CD8-positive, alpha-beta memory T cell (primary cell): ENCODE results near the gene ENTREP1. TPM values are rescaled to one million over a fixed set of nuclear protein-coding genes. Genes with fewer than 3 reads are reported as not detected.

Experiments used
- CTCF ChIA-PET: fragments of 350-600 bp; sonication (Branson Sonifier 250); formaldehyde crosslinking; loops from one replicate; lab custom pipeline; 2021; ENCODE audit warnings: antibody characterized with exemption; lab: Charles Lee
- POLR2A ChIA-PET: fragments of 350-600 bp; sonication (Branson Sonifier 250); formaldehyde crosslinking; loops from one replicate; lab custom pipeline; 2021; ENCODE audit warnings: antibody characterized with exemption; lab: Charles Lee
- DNase-seq, 5 donors: peaks; one replicate each; pipeline versions ENCODE4 v3.0.0 to v3.0.0-alpha.2; 2020 to 2022; ENCODE audit warnings: mixed read lengths in 1 of 5
- H3K27ac ChIP-seq: one replicate; pipeline ENCODE4 v1.7.0; 2013; ENCODE audit warnings: low read depth, mild to moderate bottlenecking, low read length, moderate library complexity
- H3K27me3 ChIP-seq: 2 replicates; pipeline ENCODE4 v1.7.0; 2013; ENCODE audit warnings: low read length, mild to moderate bottlenecking; ENCODE audit not compliant: insufficient read depth, poor library complexity, severe bottlenecking
- H3K36me3 ChIP-seq: 2 replicates; pipeline ENCODE4 v1.7.0; 2013; ENCODE audit warnings: mild to moderate bottlenecking, low read length, moderate library complexity; ENCODE audit not compliant: insufficient read depth
- H3K4me1 ChIP-seq: 2 replicates; pipeline ENCODE4 v1.7.0; 2013; ENCODE audit warnings: mild to moderate bottlenecking, low read length, moderate library complexity; ENCODE audit not compliant: insufficient read depth
- H3K4me3 ChIP-seq: 2 replicates; pipeline ENCODE4 v1.7.0; 2013; ENCODE audit warnings: mild to moderate bottlenecking, low read length
- H3K9me3 ChIP-seq: 2 replicates; pipeline ENCODE4 v1.7.0; 2013; ENCODE audit warnings: mild to moderate bottlenecking, low read length
- H3K27ac Mint-ChIP-seq, 8 donors: one replicate each; pipeline ENCODE4 v1.8.0; 2020 to 2021; ENCODE audit warnings: mixed read lengths in 8 of 8, mild to moderate bottlenecking in 6 of 8, inconsistent platforms in 3 of 8, moderate library complexity in 3 of 8
- H3K27me3 Mint-ChIP-seq, 2 donors: one replicate each; pipeline ENCODE4 v1.8.0; 2020 to 2021; ENCODE audit warnings: mixed read lengths in 2 of 2, mild to moderate bottlenecking in 1 of 2, moderate library complexity in 1 of 2
- H3K36me3 Mint-ChIP-seq, 3 donors: one replicate each; pipeline ENCODE4 v1.8.0; 2020 to 2021; ENCODE audit warnings: mixed read lengths in 3 of 3, inconsistent platforms in 1 of 3, mild to moderate bottlenecking in 1 of 3
- H3K4me1 Mint-ChIP-seq, 3 donors: one replicate each; pipeline ENCODE4 v1.8.0; 2020 to 2021; ENCODE audit warnings: mixed read lengths in 3 of 3, inconsistent platforms in 1 of 3, mild to moderate bottlenecking in 1 of 3
- H3K4me3 Mint-ChIP-seq, 7 donors: one replicate each; pipeline ENCODE4 v1.8.0; 2020 to 2021; ENCODE audit warnings: mixed read lengths in 7 of 7, mild to moderate bottlenecking in 6 of 7, moderate library complexity in 4 of 7, inconsistent platforms in 2 of 7
- H3K9me3 Mint-ChIP-seq, 5 donors: one replicate each; pipeline ENCODE4 v1.8.0; 2020 to 2022; ENCODE audit warnings: mixed read lengths in 5 of 5, mild to moderate bottlenecking in 3 of 5, moderate library complexity in 2 of 5, inconsistent platforms in 1 of 5
- polyA plus RNA-seq: library from polyadenylated mRNA; unstranded; fragments of 300-500 nt; fragmentation: Illumina TruSeq; gene quantifications from one replicate; pipeline ENCODE4 v1.2.3, GENCODE V29; 2021
- total RNA-seq, 2 experiments: library from RNA; stranded (reverse); gene quantifications; one replicate each; pipeline ENCODE4 v1.2.3, GENCODE V29; 2021

The ENTREP1 gene
- total and polyA plus RNA-seq, 3 experiments from 2014 or later: not detected

DNA sequence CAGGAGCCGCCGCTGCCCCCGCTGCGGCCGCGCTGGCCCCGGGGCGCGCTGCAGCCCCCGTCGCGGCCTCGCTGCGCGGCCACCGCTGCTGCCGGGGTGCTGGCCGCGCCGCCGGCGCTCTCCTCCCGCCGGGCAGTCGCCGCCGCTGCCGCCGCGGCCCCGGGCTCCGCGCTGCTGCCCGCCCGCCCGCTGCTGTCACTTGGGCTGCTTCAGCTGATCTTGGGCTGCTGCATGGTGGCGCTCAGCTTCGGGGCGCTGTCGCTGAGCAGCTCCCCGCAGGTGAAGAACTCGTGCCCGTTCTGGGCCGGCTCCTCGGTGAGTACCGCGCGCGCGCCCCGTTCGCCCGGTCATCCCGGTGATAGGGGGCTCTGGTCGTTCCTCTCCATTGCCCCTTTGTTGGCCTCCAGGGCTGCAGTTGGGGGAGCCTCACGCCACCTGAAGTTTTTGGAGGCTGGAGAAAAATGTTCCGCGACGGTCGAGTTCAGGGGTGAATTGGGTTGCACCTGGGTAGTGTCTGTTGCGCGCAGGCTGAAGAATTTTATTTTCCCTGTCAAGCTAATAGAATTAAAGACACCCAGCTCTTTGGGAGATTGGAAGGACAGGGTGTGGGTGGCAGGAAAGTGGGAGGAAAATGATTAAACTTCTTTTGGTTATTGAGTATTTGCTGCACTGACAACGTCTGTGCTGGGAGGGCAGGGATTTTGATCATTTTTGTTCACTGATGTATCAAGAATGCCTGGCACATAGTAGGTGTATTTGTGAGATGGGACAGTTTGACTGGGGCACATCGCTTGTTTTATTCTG is 596 bp downstream of the ENTREP1 start:
- no peaks in the 10 kb centered on the region for H3K27me3 ChIP-seq
- H3K27ac Mint-ChIP-seq: no peak overlapping the region
- no peaks in the 10 kb centered on the region for H3K4me1 ChIP-seq
- H3K9me3 ChIP-seq: no peaks in the 10 kb centered on the region
- peaks cover 0 to 6% (median 0%) of the 10 kb centered on the region in 3 donors for H3K4me1 Mint-ChIP-seq
- POLR2A ChIA-PET: no interaction called here
- H3K27me3 Mint-ChIP-seq: peaks cover 30 to 48% of the 10 kb centered on the region in 2 donors
- H3K36me3 Mint-ChIP-seq: no peaks in the 10 kb centered on the region
- DNase-seq: no peak
- CTCF ChIA-PET: no interaction called here
- H3K27ac ChIP-seq: no peak overlapping the region
- peaks cover 0 to 4% (median 0%) of the 10 kb centered on the region in 5 donors for H3K9me3 Mint-ChIP-seq
- H3K36me3 ChIP-seq: no peaks in the 10 kb centered on the region
- H3K4me3 Mint-ChIP-seq: peak overlapping the region in 2 of 7 donors; percentile 15 to 23
- no peak overlapping the region for H3K4me3 ChIP-seq

DNA sequence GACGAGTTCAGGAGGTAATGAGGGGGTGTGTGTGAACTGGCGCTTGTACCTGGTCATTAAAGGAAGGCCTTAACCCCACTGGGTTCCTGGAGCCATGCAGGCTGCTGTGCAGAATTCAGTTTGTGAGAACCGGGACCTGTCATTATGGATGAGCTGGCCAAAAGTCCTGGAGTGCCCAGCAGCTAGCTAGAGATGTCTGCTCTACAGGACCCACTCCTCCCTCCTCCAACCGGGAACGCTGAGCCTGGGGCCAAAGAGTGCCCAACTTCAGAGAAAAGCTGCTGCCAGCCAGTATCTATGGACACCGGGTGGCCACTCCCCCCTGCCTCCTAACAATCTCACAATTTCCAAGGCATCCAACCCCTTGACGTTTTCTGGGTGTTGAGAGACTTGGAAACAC is 1.2 kb downstream of the ENTREP1 start:
- H3K27me3 ChIP-seq: no peaks in the 10 kb centered on the region
- Mint-ChIP-seq H3K4me3 (peak overlapping the region in 2 of 7 donors; percentile 15 to 23), H3K27ac (no peak overlapping the region), H3K4me1 (peaks cover 0 to 6% (median 0%) of the 10 kb centered on the region in 3 donors), H3K9me3 (no peaks in the 10 kb centered on the region), H3K36me3 (no peaks in the 10 kb centered on the region), H3K27me3 (peaks cover 30 to 44% of the 10 kb centered on the region in 2 donors)
- H3K4me3 ChIP-seq: no peak overlapping the region
- CTCF ChIA-PET: no interaction called here
- H3K4me1 ChIP-seq: no peaks in the 10 kb centered on the region
- DNase-seq: no peak
- H3K27ac ChIP-seq: no peak overlapping the region
- POLR2A ChIA-PET: no interaction called here
- H3K36me3 ChIP-seq: no peaks in the 10 kb centered on the region
- H3K9me3 ChIP-seq: no peaks in the 10 kb centered on the region

DNA sequence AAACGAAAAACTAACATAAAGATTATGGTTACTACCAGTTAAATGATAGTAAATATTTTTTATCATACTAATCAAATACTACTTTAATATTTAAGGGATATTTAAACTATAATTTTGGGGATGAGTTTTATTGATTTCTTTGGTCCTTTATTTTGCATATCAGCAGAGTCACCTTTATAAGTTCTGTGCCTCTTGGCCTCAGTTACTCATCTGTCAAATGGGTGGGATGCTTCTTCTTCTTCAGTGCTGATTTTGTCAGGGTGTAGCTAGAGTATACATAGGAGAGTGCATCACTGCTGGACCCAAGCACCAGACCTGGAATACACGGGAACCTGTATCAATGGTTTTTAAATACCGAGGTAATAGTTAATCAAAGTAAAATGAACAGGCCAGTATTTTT is 5.6 kb downstream of the ENTREP1 start:
- no peaks in the 10 kb centered on the region for H3K36me3 Mint-ChIP-seq
- Histone ChIP-seq H3K36me3 (no peaks in the 10 kb centered on the region), H3K27ac (no peak overlapping the region), H3K4me3 (no peak overlapping the region), H3K27me3 (no peaks in the 10 kb centered on the region), H3K4me1 (no peaks in the 10 kb centered on the region), H3K9me3 (no peaks in the 10 kb centered on the region)
- H3K9me3 Mint-ChIP-seq: peaks cover 0 to 2% (median 0%) of the 10 kb centered on the region in 5 donors
- H3K27ac Mint-ChIP-seq: no peak overlapping the region
- DNase-seq: no peak
- no peak overlapping the region for H3K4me3 Mint-ChIP-seq
- peaks cover 19 to 31% of the 10 kb centered on the region in 2 donors for H3K27me3 Mint-ChIP-seq
- H3K4me1 Mint-ChIP-seq: peaks cover 0 to 5% (median 0%) of the 10 kb centered on the region in 3 donors
- ChIA-PET CTCF (no interaction called here), POLR2A (no interaction called here)

DNA sequence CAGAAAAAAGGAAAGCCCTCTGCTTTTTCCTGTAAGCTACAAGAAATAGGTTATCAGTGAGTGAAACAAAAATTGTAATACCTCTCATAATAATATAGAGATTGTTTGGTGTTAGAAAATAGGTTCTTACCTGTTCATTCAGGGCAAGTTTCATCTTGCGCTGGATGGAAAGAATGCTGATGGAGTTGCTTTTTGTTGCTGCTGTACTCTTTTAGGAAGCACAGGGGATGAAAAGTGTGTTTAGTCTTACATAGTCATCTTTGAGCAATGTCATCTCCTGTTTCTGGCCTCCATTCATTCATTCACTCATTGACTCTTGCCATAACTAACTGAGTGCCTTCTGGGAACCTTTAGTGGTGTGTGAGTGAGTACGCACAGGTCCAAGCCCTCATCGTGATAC is 6.4 kb downstream of the ENTREP1 start:
- H3K9me3 ChIP-seq: no peaks in the 10 kb centered on the region
- no peaks in the 10 kb centered on the region for H3K4me1 ChIP-seq
- no peak overlapping the region for H3K4me3 Mint-ChIP-seq
- CTCF ChIA-PET: no interaction called here
- no peaks in the 10 kb centered on the region for H3K27me3 ChIP-seq
- peaks cover 0 to 2% (median 0%) of the 10 kb centered on the region in 5 donors for H3K9me3 Mint-ChIP-seq
- POLR2A ChIA-PET: no interaction called here
- H3K27ac ChIP-seq: no peak overlapping the region
- no peak overlapping the region for H3K27ac Mint-ChIP-seq
- H3K36me3 Mint-ChIP-seq: no peaks in the 10 kb centered on the region
- H3K27me3 Mint-ChIP-seq: peaks cover 16 to 22% of the 10 kb centered on the region in 2 donors
- H3K36me3 ChIP-seq: no peaks in the 10 kb centered on the region
- no peak overlapping the region for H3K4me3 ChIP-seq
- H3K4me1 Mint-ChIP-seq: no peaks in the 10 kb centered on the region
- no peak for DNase-seq

DNA sequence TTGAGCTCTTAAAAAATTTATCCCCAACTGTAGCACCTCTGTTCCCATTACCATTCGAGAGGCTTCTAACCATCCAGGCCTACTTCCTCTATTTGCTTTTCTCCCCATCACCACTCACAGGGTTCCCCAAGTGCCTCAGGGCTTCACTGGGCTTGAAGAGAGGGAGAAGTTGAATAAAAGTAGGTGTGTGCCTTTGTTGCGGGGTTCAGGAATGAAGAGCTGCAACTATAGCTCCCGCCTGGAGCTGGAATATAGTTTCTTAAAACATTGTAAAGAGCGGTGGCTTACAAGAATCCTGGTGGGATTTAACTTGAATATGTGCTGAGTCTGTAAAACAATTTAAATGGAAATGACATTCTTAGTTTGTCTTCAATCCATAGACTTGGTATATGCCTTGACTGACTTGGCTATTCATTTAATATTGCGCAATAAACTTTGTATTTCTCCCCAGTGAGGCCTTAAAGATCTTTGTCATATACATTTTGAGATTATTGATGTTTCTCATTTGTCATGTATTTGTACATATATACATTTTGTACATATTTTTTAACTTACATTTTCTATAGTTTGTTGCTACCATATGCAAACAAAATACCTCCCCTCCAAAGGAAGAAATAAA is 7.2 kb downstream of the ENTREP1 start:
- Mint-ChIP-seq H3K4me3 (no peak overlapping the region), H3K27ac (no peak overlapping the region), H3K36me3 (no peaks in the 10 kb centered on the region), H3K9me3 (peaks cover 0 to 2% (median 0%) of the 10 kb centered on the region in 5 donors), H3K27me3 (peaks cover 16 to 17% of the 10 kb centered on the region in 2 donors), H3K4me1 (no peaks in the 10 kb centered on the region)
- ChIA-PET CTCF (no interaction called here), POLR2A (no interaction called here)
- no peak overlapping the region for H3K4me3 ChIP-seq
- no peak for DNase-seq
- H3K9me3 ChIP-seq: no peaks in the 10 kb centered on the region
- H3K27ac ChIP-seq: no peak overlapping the region
- no peaks in the 10 kb centered on the region for H3K27me3 ChIP-seq
- H3K4me1 ChIP-seq: no peaks in the 10 kb centered on the region
- no peaks in the 10 kb centered on the region for H3K36me3 ChIP-seq

DNA sequence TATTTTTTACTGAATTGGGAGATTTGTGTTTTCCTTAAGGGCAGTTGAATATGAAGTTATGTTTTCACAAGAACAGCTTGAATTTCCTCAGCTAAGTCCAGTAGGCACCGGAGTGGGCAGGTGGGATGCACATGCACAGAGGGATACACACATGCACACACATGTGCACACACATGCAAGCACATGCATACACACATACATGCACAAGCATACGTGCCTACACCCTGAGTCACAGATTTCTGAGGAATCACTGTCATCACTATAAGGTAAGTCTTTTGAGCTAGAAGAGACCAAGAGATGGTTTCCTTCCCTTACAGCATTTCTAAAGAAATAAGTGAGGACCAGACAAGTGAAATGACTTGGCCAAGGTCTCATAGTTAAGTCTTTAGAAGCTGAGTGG is 8.7 kb downstream of the ENTREP1 start:
- H3K9me3 Mint-ChIP-seq: peaks cover 0 to 2% (median 0%) of the 10 kb centered on the region in 5 donors
- Histone ChIP-seq H3K27ac (no peak overlapping the region), H3K4me1 (no peaks in the 10 kb centered on the region), H3K4me3 (no peak overlapping the region), H3K36me3 (no peaks in the 10 kb centered on the region), H3K27me3 (no peaks in the 10 kb centered on the region), H3K9me3 (no peaks in the 10 kb centered on the region)
- no peak overlapping the region for H3K4me3 Mint-ChIP-seq
- no peak for DNase-seq
- peaks cover 7 to 10% of the 10 kb centered on the region in 2 donors for H3K27me3 Mint-ChIP-seq
- POLR2A ChIA-PET: no interaction called here
- H3K36me3 Mint-ChIP-seq: no peaks in the 10 kb centered on the region
- H3K27ac Mint-ChIP-seq: no peak overlapping the region
- no peaks in the 10 kb centered on the region for H3K4me1 Mint-ChIP-seq
- CTCF ChIA-PET: no interaction called here

DNA sequence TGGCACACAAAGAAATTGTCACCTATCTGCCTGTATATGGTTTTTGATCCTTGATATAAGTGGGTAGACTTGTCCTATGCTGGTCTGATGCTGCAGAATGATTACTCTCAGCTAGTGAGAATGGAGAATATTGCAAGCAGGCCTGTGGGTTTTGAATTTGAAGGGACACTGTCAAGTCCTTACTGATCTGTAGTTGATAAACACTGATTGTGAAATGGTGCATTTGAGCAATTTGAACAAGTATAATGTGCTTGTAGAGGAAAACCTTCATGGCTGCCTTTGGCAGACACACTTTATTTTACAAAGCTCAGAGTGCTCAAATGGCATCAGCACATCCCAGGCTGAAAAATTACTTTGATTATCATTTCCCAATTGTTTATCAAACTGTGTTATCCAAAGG is 9.3 kb downstream of the ENTREP1 start:
- Mint-ChIP-seq H3K9me3 (peaks cover 0 to 2% (median 0%) of the 10 kb centered on the region in 5 donors), H3K27me3 (peaks cover 4 to 10% of the 10 kb centered on the region in 2 donors), H3K27ac (no peak overlapping the region), H3K36me3 (no peaks in the 10 kb centered on the region), H3K4me3 (no peak overlapping the region), H3K4me1 (no peaks in the 10 kb centered on the region)
- H3K27ac ChIP-seq: no peak overlapping the region
- no peaks in the 10 kb centered on the region for H3K27me3 ChIP-seq
- no peaks in the 10 kb centered on the region for H3K36me3 ChIP-seq
- no peaks in the 10 kb centered on the region for H3K9me3 ChIP-seq
- ChIA-PET POLR2A (no interaction called here), CTCF (no interaction called here)
- no peaks in the 10 kb centered on the region for H3K4me1 ChIP-seq
- no peak overlapping the region for H3K4me3 ChIP-seq
- DNase-seq: no peak

DNA sequence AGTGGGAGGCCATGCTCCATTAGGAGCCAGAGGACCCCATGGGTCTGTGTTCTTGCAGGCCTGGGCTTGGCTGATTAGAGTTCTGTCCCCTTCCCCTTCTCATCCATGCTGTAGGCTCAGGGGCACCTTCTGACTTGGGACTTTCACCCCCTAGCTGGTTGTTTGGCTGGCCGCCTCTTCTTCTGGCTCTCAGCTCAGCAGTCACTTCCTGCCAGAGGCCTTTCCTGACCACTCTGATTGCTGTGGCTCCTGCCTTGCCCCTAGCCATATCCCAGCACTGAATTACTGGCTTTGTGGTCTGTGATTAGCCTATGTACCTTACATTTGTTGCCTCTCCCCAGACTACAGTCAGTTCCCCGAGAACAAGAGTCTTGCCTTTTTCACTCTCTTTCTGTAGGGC is 14.6 kb downstream of the ENTREP1 start:
- H3K4me1 Mint-ChIP-seq: no peaks in the 10 kb centered on the region
- H3K4me3 Mint-ChIP-seq: no peak overlapping the region
- ChIA-PET POLR2A (no interaction called here), CTCF (no interaction called here)
- H3K9me3 ChIP-seq: no peaks in the 10 kb centered on the region
- H3K9me3 Mint-ChIP-seq: peaks cover 0 to 5% (median 0%) of the 10 kb centered on the region in 5 donors
- no peak overlapping the region for H3K4me3 ChIP-seq
- no peak overlapping the region for H3K27ac ChIP-seq
- H3K27ac Mint-ChIP-seq: no peak overlapping the region
- no peaks in the 10 kb centered on the region for H3K36me3 Mint-ChIP-seq
- H3K27me3 Mint-ChIP-seq: peaks cover 2 to 8% of the 10 kb centered on the region in 2 donors
- H3K27me3 ChIP-seq: no peaks in the 10 kb centered on the region
- DNase-seq: no peak
- H3K36me3 ChIP-seq: no peaks in the 10 kb centered on the region
- no peaks in the 10 kb centered on the region for H3K4me1 ChIP-seq
